Ishikawa (cell line): ENCODE data around the gene COL10A1.

Experiments
- EP300 ChIP-seq: IDR thresholded peaks from 2 replicates; pipeline ENCODE4 v1.6.1; 2012; ENCODE audit warnings: borderline replicate concordance
- FOXM1 ChIP-seq: IDR thresholded peaks from 2 replicates; pipeline ENCODE4 v1.6.1; 2012; ENCODE audit warnings: low read depth, borderline replicate concordance
- TCF12 ChIP-seq: IDR thresholded peaks from 2 replicates; pipeline ENCODE4 v1.6.1; 2012; ENCODE audit warnings: low read depth
- USF1 ChIP-seq: IDR thresholded peaks from 2 replicates; pipeline ENCODE4 v1.6.1; 2012
- ZBTB7A ChIP-seq: IDR thresholded peaks from 2 replicates; pipeline ENCODE4 v1.6.1; 2012; ENCODE audit warnings: low read depth
- TF ChIP-seq, protein P1 (sequence below): IDR thresholded peaks from 2 replicates; pipeline ENCODE4 v1.6.1; 2012
- TF ChIP-seq, protein P2 (sequence below): IDR thresholded peaks from 2 replicates; pipeline ENCODE4 v1.6.1; 2012; ENCODE audit warnings: low read depth, mild to moderate bottlenecking

DNA sequence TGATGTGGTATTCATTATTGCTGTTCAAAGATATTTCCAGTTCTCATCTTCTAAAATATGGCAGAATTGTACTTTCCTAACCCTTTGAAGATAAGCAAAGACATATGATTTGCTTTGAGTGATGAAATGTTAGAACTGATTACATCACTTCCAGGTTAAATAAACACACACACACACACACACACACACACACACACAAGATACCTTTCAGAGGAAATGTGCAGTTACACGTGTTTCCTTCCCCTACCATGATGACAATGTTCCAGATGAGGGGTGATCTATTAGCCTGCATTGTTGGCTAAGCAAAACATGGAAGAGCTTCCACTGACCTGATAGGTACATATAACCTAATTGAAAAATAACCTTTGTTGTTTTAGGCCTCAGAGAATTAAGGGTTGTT lies 53.6 kb downstream of the COL10A1 start:
- TF ChIP-seq ZBTB7A (no peak), FOXM1 (no peak), TCF12 (no peak), USF1 (no peak), EP300 (no peak)
- TF ChIP-seq, protein P1, sequence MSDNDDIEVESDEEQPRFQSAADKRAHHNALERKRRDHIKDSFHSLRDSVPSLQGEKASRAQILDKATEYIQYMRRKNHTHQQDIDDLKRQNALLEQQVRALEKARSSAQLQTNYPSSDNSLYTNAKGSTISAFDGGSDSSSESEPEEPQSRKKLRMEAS = no peak
- TF ChIP-seq, protein P2, sequence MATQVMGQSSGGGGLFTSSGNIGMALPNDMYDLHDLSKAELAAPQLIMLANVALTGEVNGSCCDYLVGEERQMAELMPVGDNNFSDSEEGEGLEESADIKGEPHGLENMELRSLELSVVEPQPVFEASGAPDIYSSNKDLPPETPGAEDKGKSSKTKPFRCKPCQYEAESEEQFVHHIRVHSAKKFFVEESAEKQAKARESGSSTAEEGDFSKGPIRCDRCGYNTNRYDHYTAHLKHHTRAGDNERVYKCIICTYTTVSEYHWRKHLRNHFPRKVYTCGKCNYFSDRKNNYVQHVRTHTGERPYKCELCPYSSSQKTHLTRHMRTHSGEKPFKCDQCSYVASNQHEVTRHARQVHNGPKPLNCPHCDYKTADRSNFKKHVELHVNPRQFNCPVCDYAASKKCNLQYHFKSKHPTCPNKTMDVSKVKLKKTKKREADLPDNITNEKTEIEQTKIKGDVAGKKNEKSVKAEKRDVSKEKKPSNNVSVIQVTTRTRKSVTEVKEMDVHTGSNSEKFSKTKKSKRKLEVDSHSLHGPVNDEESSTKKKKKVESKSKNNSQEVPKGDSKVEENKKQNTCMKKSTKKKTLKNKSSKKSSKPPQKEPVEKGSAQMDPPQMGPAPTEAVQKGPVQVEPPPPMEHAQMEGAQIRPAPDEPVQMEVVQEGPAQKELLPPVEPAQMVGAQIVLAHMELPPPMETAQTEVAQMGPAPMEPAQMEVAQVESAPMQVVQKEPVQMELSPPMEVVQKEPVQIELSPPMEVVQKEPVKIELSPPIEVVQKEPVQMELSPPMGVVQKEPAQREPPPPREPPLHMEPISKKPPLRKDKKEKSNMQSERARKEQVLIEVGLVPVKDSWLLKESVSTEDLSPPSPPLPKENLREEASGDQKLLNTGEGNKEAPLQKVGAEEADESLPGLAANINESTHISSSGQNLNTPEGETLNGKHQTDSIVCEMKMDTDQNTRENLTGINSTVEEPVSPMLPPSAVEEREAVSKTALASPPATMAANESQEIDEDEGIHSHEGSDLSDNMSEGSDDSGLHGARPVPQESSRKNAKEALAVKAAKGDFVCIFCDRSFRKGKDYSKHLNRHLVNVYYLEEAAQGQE = no peak
